K562 (cell line): ENCODE data around the gene VPS13D. TPM values are rescaled to one million over a fixed set of nuclear protein-coding genes. Genes with fewer than 3 reads are reported as not detected.

Experiments used
- BRCA1 ChIP-seq, 2 experiments: fragments of 450-650 bp in 1 of 2; sonication (generic) in 1 of 2; formaldehyde crosslinking in 1 of 2; IDR thresholded peaks; 2 replicates each; pipeline versions ENCODE4 v1.5.0 to v1.6.1; 2017 to 2020; ENCODE audit warnings: mild to moderate bottlenecking in 1 of 2, missing genetic modification reagents in 1 of 2
- CC2D1A ChIP-seq: fragments of 450-650 bp; IDR thresholded peaks from 2 replicates; pipeline ENCODE4 v1.6.1; 2017; ENCODE audit warnings: mild to moderate bottlenecking
- E2F3 ChIP-seq: fragments of 250-450 bp; sonication (Bioruptor Pico); IDR thresholded peaks from 2 replicates; pipeline ENCODE4 v1.4.0; 2020; ENCODE audit warnings: mild to moderate bottlenecking
- ETV5 ChIP-seq: sonication (generic); formaldehyde crosslinking; IDR thresholded peaks from 2 replicates; pipeline ENCODE4 v1.4.0; 2020; ENCODE audit warnings: low read depth, mild to moderate bottlenecking, missing genetic modification reagents
- FOXJ3 ChIP-seq: sonication (generic); formaldehyde crosslinking; IDR thresholded peaks from 2 replicates; pipeline ENCODE4 v1.4.0; 2020; ENCODE audit warnings: mild to moderate bottlenecking, missing genetic modification reagents
- HIVEP1 ChIP-seq: fragments of 250-450 bp; sonication (Bioruptor Pico); IDR thresholded peaks from 2 replicates; pipeline ENCODE4 v1.4.0; 2020; ENCODE audit warnings: mild to moderate bottlenecking
- KDM2B ChIP-seq: fragments of 250-450 bp; sonication (Bioruptor Pico); IDR thresholded peaks from 2 replicates; pipeline ENCODE4 v1.8.0; 2021; ENCODE audit warnings: mild to moderate bottlenecking, moderate library complexity
- KDM5B ChIP-seq: fragments of 200-600 bp; sonication (generic); IDR thresholded peaks from 2 replicates; pipeline ENCODE4 v1.6.1; 2012; ENCODE audit warnings: low read depth, mild to moderate bottlenecking, moderate library complexity, low read length, control low read depth, inconsistent platforms; ENCODE audit not compliant: insufficient replicate concordance
- KHSRP ChIP-seq: fragments of 450-650 bp; IDR thresholded peaks from 2 replicates; pipeline ENCODE4 v1.6.1; 2017
- MAFG ChIP-seq: fragments of 450-650 bp; conservative IDR thresholded peaks from 2 replicates; pipeline ENCODE4 v1.6.1; 2016; ENCODE audit warnings: missing genetic modification characterization, missing compliant biosample characterization
- MEIS2 ChIP-seq: fragments of 450-650 bp; IDR thresholded peaks from 2 replicates; pipeline ENCODE4 v1.6.1; 2014; ENCODE audit warnings: mild to moderate bottlenecking; ENCODE audit not compliant: partially characterized antibody
- MLX ChIP-seq, 2 experiments: fragments of 450-650 bp in 1 of 2; sonication (generic) in 1 of 2; formaldehyde crosslinking; conservative IDR thresholded peaks; 2 replicates each; pipeline versions ENCODE4 v1.4.0 to v1.8.1; 2020 to 2022; ENCODE audit warnings: mild to moderate bottlenecking in 1 of 2, missing genetic modification reagents in 1 of 2
- NCOA2 ChIP-seq, 2 experiments: fragments of 450-650 bp; IDR thresholded peaks; 2 replicates each; pipeline ENCODE4 v1.6.1; 2018; ENCODE audit warnings: mild to moderate bottlenecking in 2 of 2, moderate library complexity in 1 of 2; ENCODE audit not compliant: partially characterized antibody in 2 of 2
- NCOA4 ChIP-seq: fragments of 450-650 bp; IDR thresholded peaks from 2 replicates; pipeline ENCODE4 v1.6.1; 2018; ENCODE audit warnings: mild to moderate bottlenecking; ENCODE audit not compliant: partially characterized antibody
- NUFIP1 ChIP-seq: fragments of 450-650 bp; IDR thresholded peaks from 2 replicates; pipeline ENCODE4 v1.6.1; 2018; ENCODE audit not compliant: partially characterized antibody
- PRPF4 ChIP-seq: fragments of 200-400 bp; formaldehyde crosslinking; IDR thresholded peaks from one replicate; pipeline ENCODE4 v1.6.1; 2017; ENCODE audit warnings: low read length, low read depth, mild to moderate bottlenecking; ENCODE audit not compliant: insufficient read depth, poor library complexity, severe bottlenecking
- SP1 ChIP-seq: sonication (generic); formaldehyde crosslinking; IDR thresholded peaks from 2 replicates; pipeline ENCODE4 v1.8.1; 2022; ENCODE audit warnings: mild to moderate bottlenecking, missing genetic modification reagents
- SRSF9 ChIP-seq: fragments of 200-400 bp; formaldehyde crosslinking; IDR thresholded peaks from 2 replicates; pipeline ENCODE4 v1.6.1; 2017; ENCODE audit warnings: low read depth, low read length, borderline replicate concordance
- TARDBP ChIP-seq: fragments of 450-650 bp; IDR thresholded peaks from 2 replicates; pipeline ENCODE4 v1.6.1; 2016
- XRCC5 ChIP-seq: fragments of 200-400 bp; formaldehyde crosslinking; IDR thresholded peaks from 2 replicates; pipeline ENCODE4 v1.6.1; 2017; ENCODE audit warnings: low read depth, mild to moderate bottlenecking, low read length
- ZFP30 ChIP-seq: fragments of 250-450 bp; sonication (Bioruptor Pico); IDR thresholded peaks from 2 replicates; pipeline ENCODE4 v1.8.0; 2022; ENCODE audit warnings: moderate library complexity, mild to moderate bottlenecking, inconsistent platforms, borderline replicate concordance
- ZNF324 ChIP-seq: fragments of 250-450 bp; sonication (Bioruptor Pico); IDR thresholded peaks from 2 replicates; pipeline ENCODE4 v1.4.0; 2020; ENCODE audit warnings: mild to moderate bottlenecking
- ZNF644 ChIP-seq: fragments of 200-800 bp; sonication (Bioruptor generic); IDR thresholded peaks from 2 replicates; pipeline ENCODE4 v1.6.1; 2016; ENCODE audit warnings: low read depth, missing genetic modification characterization, missing compliant biosample characterization
- ZNF655 ChIP-seq: fragments of 250-450 bp; sonication (Bioruptor Pico); IDR thresholded peaks from 2 replicates; pipeline ENCODE4 v1.5.0; 2021
- ZNF75A ChIP-seq: fragments of 450-650 bp; formaldehyde crosslinking; IDR thresholded peaks from 2 replicates; pipeline ENCODE4 v1.4.0; 2020; ENCODE audit warnings: mild to moderate bottlenecking
- polyA plus RNA-seq, 8 experiments: library from polyadenylated mRNA; depleted of rRNA in 4 of 8; stranded (reverse) in 5 of 8; unstranded in 3 of 8; fragments of >200 nt; fragmentation: Nextera tagmentation in 2 of 8; fragmentation: Illumina TruSeq in 1 of 8; extraction: Ambion mirVana in 2 of 8; extraction: Trizol in 1 of 8; gene quantifications; 2 replicates each; pipeline versions ENCODE4 v1.2.1 to v1.2.3, GENCODE V29; 2011 to 2014; ENCODE audit warnings: inconsistent platforms in 1 of 8, missing spikeins in 1 of 8
- total RNA-seq, 7 experiments: library from RNA; depleted of rRNA in 6 of 7; stranded (reverse); fragments of >200 nt in 6 of 7; fragmentation: Illumina TruSeq in 2 of 7; extraction: Trizol in 2 of 7; gene quantifications; 2 replicates each; pipeline versions ENCODE4 v1.2.1 to v1.2.3, GENCODE V29; 2011 to 2021; ENCODE audit warnings: low replicate concordance in 1 of 7
- TF ChIP-seq, protein P1 (sequence below): fragments of 450-650 bp; IDR thresholded peaks from 2 replicates; pipeline ENCODE4 v1.6.1; 2016; ENCODE audit warnings: low read depth, mild to moderate bottlenecking, moderate library complexity
- TF ChIP-seq, protein P2 (sequence below): fragments of 450-650 bp; formaldehyde crosslinking; IDR thresholded peaks from 2 replicates; pipeline ENCODE4 v1.4.0; 2022; ENCODE audit warnings: missing genetic modification characterization

VPS13D gene
- total and polyA plus RNA-seq, 9 of the 15 experiments (the other 6 are each of a cell fraction or from before 2014, with no cell fraction given) = 6.1 to 51.5 (median 38.5) TPM

- no peak for TF ChIP-seq MAFG (tag)
- TF ChIP-seq ZFP30 (CRISPR knock-in tag) = no peak
- no peak for TF ChIP-seq XRCC5
- TF ChIP-seq NCOA2 (IDR thresholded peaks at IDR 0.05; ENCODE audit: partially characterized antibody in 2 of 2) = no peak
- TF ChIP-seq NUFIP1 = no peak
- TF ChIP-seq E2F3 (CRISPR knock-in tag) = no peak
- TF ChIP-seq CC2D1A = no peak
- TF ChIP-seq PRPF4 = no peak
- TF ChIP-seq MLX (CRISPR knock-in tag; conservative IDR thresholded peaks at IDR 0.05) = no peak
- no peak for TF ChIP-seq ETV5
- TF ChIP-seq KDM5B = no peak
- TF ChIP-seq ZNF324 (CRISPR knock-in tag) = peak; percentile 52; the same call in 1 of the 2 replicates
- TF ChIP-seq ZNF75A (CRISPR knock-in tag) = no peak
- TF ChIP-seq ZNF655 (CRISPR knock-in tag) = no peak
- TF ChIP-seq FOXJ3 (CRISPR knock-in tag) = no peak
- no peak for TF ChIP-seq MEIS2
- no peak for TF ChIP-seq KDM2B (CRISPR knock-in tag)
- no peak for TF ChIP-seq SP1 (CRISPR knock-in tag)
- TF ChIP-seq, protein P1, sequence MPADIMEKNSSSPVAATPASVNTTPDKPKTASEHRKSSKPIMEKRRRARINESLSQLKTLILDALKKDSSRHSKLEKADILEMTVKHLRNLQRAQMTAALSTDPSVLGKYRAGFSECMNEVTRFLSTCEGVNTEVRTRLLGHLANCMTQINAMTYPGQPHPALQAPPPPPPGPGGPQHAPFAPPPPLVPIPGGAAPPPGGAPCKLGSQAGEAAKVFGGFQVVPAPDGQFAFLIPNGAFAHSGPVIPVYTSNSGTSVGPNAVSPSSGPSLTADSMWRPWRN = no peak
- no peak for TF ChIP-seq TARDBP
- TF ChIP-seq ZNF644 (tag) = 0 out of 2 replicates have a peak, but pooled peaks have one; percentile 17
- no peak for TF ChIP-seq BRCA1 (IDR thresholded peaks at IDR 0.05)
- TF ChIP-seq BRCA1 (CRISPR knock-in tag; IDR thresholded peaks at IDR 0.05) = no peak
- TF ChIP-seq NCOA4 = no peak
- no peak for TF ChIP-seq KHSRP
- TF ChIP-seq, protein P2, sequence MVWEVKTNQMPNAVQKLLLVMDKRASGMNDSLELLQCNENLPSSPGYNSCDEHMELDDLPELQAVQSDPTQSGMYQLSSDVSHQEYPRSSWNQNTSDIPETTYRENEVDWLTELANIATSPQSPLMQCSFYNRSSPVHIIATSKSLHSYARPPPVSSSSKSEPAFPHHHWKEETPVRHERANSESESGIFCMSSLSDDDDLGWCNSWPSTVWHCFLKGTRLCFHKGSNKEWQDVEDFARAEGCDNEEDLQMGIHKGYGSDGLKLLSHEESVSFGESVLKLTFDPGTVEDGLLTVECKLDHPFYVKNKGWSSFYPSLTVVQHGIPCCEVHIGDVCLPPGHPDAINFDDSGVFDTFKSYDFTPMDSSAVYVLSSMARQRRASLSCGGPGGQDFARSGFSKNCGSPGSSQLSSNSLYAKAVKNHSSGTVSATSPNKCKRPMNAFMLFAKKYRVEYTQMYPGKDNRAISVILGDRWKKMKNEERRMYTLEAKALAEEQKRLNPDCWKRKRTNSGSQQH (CRISPR knock-in tag) = no peak
- 0 out of 2 replicates have a peak, but pooled peaks have one; percentile 19 for TF ChIP-seq HIVEP1
- TF ChIP-seq SRSF9 = no peak
These were observed 220.4 kb downstream of the VPS13D start (continued) for GRCh38 chr1:12450090-12450755.
